ENCODE measurements around the gene TRIM65.

DNA sequence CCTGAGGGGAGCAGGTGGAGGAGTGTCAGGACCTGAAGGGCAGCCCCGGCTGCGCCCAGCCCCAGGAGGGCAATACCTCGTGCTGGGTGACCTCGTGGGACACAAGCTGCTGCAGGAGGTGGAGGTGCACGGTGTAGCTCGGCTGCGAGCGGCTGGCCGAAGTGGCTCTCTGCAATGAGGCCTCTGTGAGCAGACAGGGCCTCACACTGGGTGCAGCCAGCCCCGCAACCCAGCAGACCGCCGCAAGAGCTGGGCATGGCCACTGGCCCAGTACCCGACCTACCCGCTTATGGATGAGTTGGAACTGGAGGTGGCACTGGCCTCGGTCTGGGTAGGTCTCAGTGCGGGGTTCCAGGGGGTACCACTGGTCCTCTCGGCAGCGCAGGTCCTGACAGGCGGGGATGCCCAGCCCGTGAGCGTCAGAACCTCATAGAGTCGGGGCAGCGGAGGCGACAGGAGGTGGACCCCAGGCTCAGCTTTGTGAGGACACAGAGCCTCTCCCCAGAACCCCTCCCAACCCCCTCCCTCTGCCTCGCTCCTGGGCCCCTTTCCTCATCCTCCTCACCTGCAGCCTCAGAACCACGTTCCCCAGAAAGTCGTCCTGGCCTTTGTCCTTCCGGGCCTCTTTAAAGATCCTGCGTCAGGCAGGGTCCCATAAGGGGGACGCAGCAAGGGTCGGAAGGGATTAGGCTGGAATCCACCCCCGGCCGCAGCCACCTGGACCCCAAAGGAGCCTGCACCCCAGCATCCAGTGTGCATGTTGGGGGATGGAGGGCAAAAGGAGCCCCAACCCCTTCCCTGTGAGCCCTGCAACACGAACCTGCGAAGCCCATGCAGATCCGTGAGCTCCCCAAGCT lies 56.6 kb downstream of the TRIM65 start:
- no peak for TF ChIP-seq ZNF274 (IDR thresholded peaks at IDR 0.05; ENCODE audit: low read depth, low read length)
- TF ChIP-seq SUZ12 (IDR thresholded peaks at IDR 0.05; ENCODE audit: extremely low read depth, insufficient read depth, insufficient read length) = no peak
- TF ChIP-seq YY1 (IDR thresholded peaks at IDR 0.05; ENCODE audit: insufficient read depth, insufficient read length) = no peak
